ENCODE data around the gene VWA5A. TPM values are rescaled to one million over a fixed set of nuclear protein-coding genes. Genes with fewer than 3 reads are reported as not detected.

The VWA5A gene
- total RNA-seq, 1 donor from 2014 or later, result 2.6 TPM

GRCh38 chr11:124075841-124076651 is 39.2 kb upstream of the VWA5A start:
- TF ChIP-seq CTCF (IDR thresholded peaks at IDR 0.05; ENCODE audit: partially characterized antibody, unreplicated experiment), result no peak
- DNase-seq, result peak; percentile 40
- Mint-ChIP-seq H3K36me3 (ENCODE audit: unreplicated experiment) (no peaks in the 10 kb centered on the region), H3K4me3 (ENCODE audit: unreplicated experiment) (peak overlapping the region; percentile 65), H3K27me3 (ENCODE audit: unreplicated experiment) (no peaks in the 10 kb centered on the region), H3K4me1 (ENCODE audit: low read depth, unreplicated experiment) (no peaks in the 10 kb centered on the region), H3K27ac (ENCODE audit: unreplicated experiment) (no peak overlapping the region), H3K9me3 (ENCODE audit: unreplicated experiment) (no peaks in the 10 kb centered on the region)

GRCh38 chr11:124077266-124077665 is 38.0 kb upstream of the VWA5A start:
- H3K4me1 Mint-ChIP-seq (ENCODE audit: low read depth, unreplicated experiment), result no peaks in the 10 kb centered on the region
- DNase-seq, result no peak
- TF ChIP-seq CTCF (IDR thresholded peaks at IDR 0.05; ENCODE audit: partially characterized antibody, unreplicated experiment), result no peak
- H3K36me3 Mint-ChIP-seq (ENCODE audit: unreplicated experiment), result no peaks in the 10 kb centered on the region
- H3K9me3 Mint-ChIP-seq (ENCODE audit: unreplicated experiment), result no peaks in the 10 kb centered on the region
- no peak overlapping the region for H3K4me3 Mint-ChIP-seq (ENCODE audit: unreplicated experiment)
- H3K27me3 Mint-ChIP-seq (ENCODE audit: unreplicated experiment), result no peaks in the 10 kb centered on the region
- no peak overlapping the region for H3K27ac Mint-ChIP-seq (ENCODE audit: unreplicated experiment)

GRCh38 chr11:124078591-124078990 is 36.7 kb upstream of the VWA5A start:
- no peaks in the 10 kb centered on the region for H3K27me3 Mint-ChIP-seq (ENCODE audit: unreplicated experiment)
- DNase-seq, result no peak
- H3K4me3 Mint-ChIP-seq (ENCODE audit: unreplicated experiment), result no peak overlapping the region
- no peak for TF ChIP-seq CTCF (IDR thresholded peaks at IDR 0.05; ENCODE audit: partially characterized antibody, unreplicated experiment)
- H3K9me3 Mint-ChIP-seq (ENCODE audit: unreplicated experiment), result no peaks in the 10 kb centered on the region
- H3K27ac Mint-ChIP-seq (ENCODE audit: unreplicated experiment), result no peak overlapping the region
- no peaks in the 10 kb centered on the region for H3K36me3 Mint-ChIP-seq (ENCODE audit: unreplicated experiment)
- no peaks in the 10 kb centered on the region for H3K4me1 Mint-ChIP-seq (ENCODE audit: low read depth, unreplicated experiment)

- Mint-ChIP-seq H3K9me3 (ENCODE audit: unreplicated experiment) (no peaks in the 10 kb centered on the region), H3K4me3 (ENCODE audit: unreplicated experiment) (no peak overlapping the region), H3K36me3 (ENCODE audit: unreplicated experiment) (no peaks in the 10 kb centered on the region), H3K4me1 (ENCODE audit: low read depth, unreplicated experiment) (no peaks in the 10 kb centered on the region), H3K27me3 (ENCODE audit: unreplicated experiment) (no peaks in the 10 kb centered on the region), H3K27ac (ENCODE audit: unreplicated experiment) (no peak overlapping the region)
- no peak for TF ChIP-seq CTCF (IDR thresholded peaks at IDR 0.05; ENCODE audit: partially characterized antibody, unreplicated experiment)
- no peak for DNase-seq
These were observed 35.5 kb upstream of the VWA5A start for GRCh38 chr11:124079631-124080326.
